Smooth muscle cell (in vitro differentiated cells): ENCODE results near the gene CNN1. TPM values are rescaled to one million over a fixed set of nuclear protein-coding genes. Genes with fewer than 3 reads are reported as not detected.

Experiments
- DNase-seq: peaks from one replicate; lab custom pipeline; 2025; ENCODE audit not compliant: unreplicated experiment; lab: John Stamatoyannopoulos, UW
- H2AFZ ChIP-seq: fragments of 200-600 bp; sonication (generic); 2 replicates; pipeline ENCODE4 v1.6.0; 2016; ENCODE audit warnings: antibody characterized with exemption, low read depth, mild to moderate bottlenecking
- H3F3A ChIP-seq: fragments of 200-600 bp; sonication (generic); 2 replicates; pipeline ENCODE4 v1.6.0; 2017; ENCODE audit warnings: antibody characterized with exemption, low read depth
- H3K27ac ChIP-seq: fragments of 200-600 bp; sonication (generic); 2 replicates; pipeline ENCODE4 v1.5.1; 2016; ENCODE audit warnings: low read depth, mild to moderate bottlenecking
- H3K27me3 ChIP-seq: fragments of 200-600 bp; sonication (generic); 2 replicates; pipeline ENCODE4 v1.6.1; 2016; ENCODE audit warnings: low read depth, mild to moderate bottlenecking
- H3K36me3 ChIP-seq: fragments of 200-600 bp; sonication (generic); 2 replicates; pipeline ENCODE4 v1.5.1; 2016; ENCODE audit warnings: low read depth
- H3K4me1 ChIP-seq: fragments of 200-600 bp; sonication (generic); 2 replicates; pipeline ENCODE4 v1.5.1; 2016; ENCODE audit warnings: low read depth
- H3K4me2 ChIP-seq: fragments of 200-600 bp; sonication (generic); 2 replicates; pipeline ENCODE4 v1.6.0; 2016; ENCODE audit warnings: mild to moderate bottlenecking
- H3K4me3 ChIP-seq: fragments of 200-600 bp; sonication (generic); 2 replicates; pipeline ENCODE4 v1.5.1; 2016; ENCODE audit warnings: mild to moderate bottlenecking
- H3K79me2 ChIP-seq: fragments of 200-600 bp; sonication (generic); 2 replicates; pipeline ENCODE4 v1.6.0; 2016; ENCODE audit warnings: low read depth, mild to moderate bottlenecking
- H3K9ac ChIP-seq: fragments of 200-600 bp; sonication (generic); 2 replicates; pipeline ENCODE4 v1.6.0; 2016; ENCODE audit warnings: low read depth
- H3K9me3 ChIP-seq: fragments of 200-600 bp; sonication (generic); replicated peaks from 2 replicates; pipeline ENCODE4 v1.5.1; 2016; ENCODE audit warnings: low read depth
- H4K20me1 ChIP-seq: fragments of 200-600 bp; sonication (generic); 2 replicates; pipeline ENCODE4 v1.6.0; 2016; ENCODE audit warnings: low read depth
- CTCF ChIP-seq: fragments of 200-600 bp; sonication (generic); IDR thresholded peaks from 2 replicates; pipeline ENCODE4 v1.5.1; 2017; ENCODE audit warnings: borderline replicate concordance, mild to moderate bottlenecking, antibody characterized with exemption; ENCODE audit not compliant: insufficient read depth, poor library complexity, severe bottlenecking
- WGBS: methylation state at CpG from one replicate; pipeline ENCODE4 v1.1.7; 2016; ENCODE audit warnings: low lambda C conversion rate; 5-methylcytosine and 5-hydroxymethylcytosine counted together
- polyA plus RNA-seq: library from polyadenylated mRNA; unstranded; fragments of >200 nt; fragmentation: Nextera tagmentation; extraction: Ambion mirVana; gene quantifications from 2 replicates; pipeline ENCODE4 v1.2.1, GENCODE V29; 2016
- total RNA-seq: library from RNA; depleted of rRNA; stranded (reverse); fragments of >200 nt; gene quantifications from 2 replicates; pipeline ENCODE4 v1.2.3, GENCODE V29; 2014

The CNN1 gene
- total and polyA plus RNA-seq, 2 experiments from 2014 or later, result 72.8 to 99.5 TPM

DNA sequence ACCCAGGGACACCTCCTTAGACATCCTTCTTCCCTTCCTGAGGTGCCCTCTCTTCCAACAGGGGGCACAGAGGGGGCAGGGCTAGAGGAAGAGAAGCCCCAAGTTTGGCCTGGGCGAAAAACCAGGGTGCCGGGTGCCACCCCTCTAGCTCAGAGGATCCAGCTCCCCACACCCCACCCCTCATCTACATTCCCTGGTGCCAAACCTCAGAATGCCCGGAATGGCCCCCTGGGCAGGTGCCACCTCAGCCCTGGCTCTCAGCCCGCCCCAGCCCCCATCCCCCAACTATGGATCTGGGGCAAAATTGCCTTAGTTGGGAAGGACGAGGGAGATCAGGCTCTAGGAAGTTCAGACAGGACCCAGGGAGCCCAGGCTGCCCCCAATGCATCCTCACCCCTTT is 2.0 kb downstream of the CNN1 start:
- Histone ChIP-seq H3K4me3 (no peak overlapping the region), H3K9ac (no peak overlapping the region), H3K36me3 (no peaks in the 10 kb centered on the region), H3K4me1 (peaks cover 15% of the 10 kb centered on the region), H2AFZ (no peak overlapping the region), H3K27ac (no peak overlapping the region), H4K20me1 (no peaks in the 10 kb centered on the region), H3F3A (peaks cover 29% of the 10 kb centered on the region), H3K9me3 (no peaks in the 10 kb centered on the region), H3K4me2 (peak overlapping the region; percentile 93), H3K79me2 (no peaks in the 10 kb centered on the region), H3K27me3 (no peaks in the 10 kb centered on the region)
- TF ChIP-seq CTCF, result no peak
- DNase-seq, result no peak
- 94% methylated on average over 5 of the region's 5 CpGs for WGBS

DNA sequence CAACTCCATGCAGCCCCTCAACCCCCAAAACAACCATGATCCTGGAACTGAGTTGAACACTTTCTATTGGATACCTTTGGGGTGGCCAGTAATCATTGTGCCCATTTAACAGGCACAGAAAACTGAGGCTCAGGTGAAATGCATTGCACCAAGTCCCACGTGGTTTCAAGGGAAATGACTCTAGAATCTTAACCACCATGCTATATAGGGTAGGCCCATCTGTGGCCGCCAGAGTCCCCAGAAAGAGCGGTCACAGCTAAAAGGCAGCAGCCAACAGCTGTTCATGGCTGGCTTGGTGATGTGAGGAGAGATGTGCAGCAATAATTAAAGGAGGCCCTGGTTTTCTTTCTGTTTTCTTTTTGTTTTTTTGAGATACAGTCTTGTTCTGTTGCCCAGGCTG is 2.6 kb downstream of the CNN1 start:
- H3K79me2 ChIP-seq, result no peaks in the 10 kb centered on the region
- no peaks in the 10 kb centered on the region for H3K36me3 ChIP-seq
- peaks cover 15% of the 10 kb centered on the region for H3K4me1 ChIP-seq
- no peaks in the 10 kb centered on the region for H3K27me3 ChIP-seq
- no peak overlapping the region for H2AFZ ChIP-seq
- TF ChIP-seq CTCF, result no peak
- no peak overlapping the region for H3K27ac ChIP-seq
- no peaks in the 10 kb centered on the region for H3K9me3 ChIP-seq
- no peaks in the 10 kb centered on the region for H4K20me1 ChIP-seq
- WGBS, result 87% methylated on average over 3 of the region's 3 CpGs
- no peak overlapping the region for H3K4me3 ChIP-seq
- H3F3A ChIP-seq, result peaks cover 29% of the 10 kb centered on the region
- no peak for DNase-seq
- H3K9ac ChIP-seq, result no peak overlapping the region
- H3K4me2 ChIP-seq, result no peak overlapping the region

DNA sequence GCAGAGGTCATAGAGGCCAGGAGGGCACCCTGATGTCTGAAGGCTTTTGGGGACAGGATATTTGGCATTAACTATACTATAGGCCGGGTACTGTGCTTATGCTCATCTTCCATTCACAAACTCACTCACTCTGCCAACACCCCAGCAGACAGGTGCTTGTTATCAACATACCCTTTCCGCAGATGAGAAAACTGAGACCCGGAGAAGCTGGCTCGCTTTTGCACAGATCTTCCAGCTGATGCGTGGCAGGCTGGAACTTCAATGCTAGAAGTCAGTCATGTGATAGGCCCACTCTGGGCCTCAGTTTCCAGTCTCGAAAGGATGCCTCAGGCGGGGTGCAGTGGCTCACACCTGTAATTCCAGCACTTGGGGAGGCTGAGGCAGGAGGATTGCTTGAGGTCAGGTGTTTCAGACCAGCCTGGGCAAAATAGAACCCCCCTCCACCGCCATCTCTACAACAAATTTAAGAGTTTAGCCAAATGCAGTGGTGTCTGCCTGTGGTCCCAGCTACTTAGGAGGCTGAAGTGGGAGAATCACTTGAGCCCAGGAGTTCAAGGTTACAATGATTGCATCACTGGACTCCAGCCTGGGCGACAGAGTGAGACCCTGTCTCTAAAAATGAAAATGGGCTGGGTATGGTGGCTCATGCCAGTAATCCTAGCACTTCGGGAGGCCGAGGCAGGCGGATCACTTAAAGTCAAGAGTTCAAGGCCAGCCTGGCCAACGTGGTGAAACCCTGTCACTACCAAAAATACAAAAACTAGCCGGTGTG is 9.5 kb downstream of the CNN1 start:
- H2AFZ ChIP-seq, result no peak overlapping the region
- no peaks in the 10 kb centered on the region for H3K27me3 ChIP-seq
- no peak overlapping the region for H3K4me3 ChIP-seq
- no peaks in the 10 kb centered on the region for H3F3A ChIP-seq
- H3K79me2 ChIP-seq, result no peaks in the 10 kb centered on the region
- 97% methylated on average over 14 of the region's 14 CpGs for WGBS
- no peaks in the 10 kb centered on the region for H3K9me3 ChIP-seq
- no peak for TF ChIP-seq CTCF
- H3K4me1 ChIP-seq, result no peaks in the 10 kb centered on the region
- no peak overlapping the region for H3K4me2 ChIP-seq
- no peaks in the 10 kb centered on the region for H4K20me1 ChIP-seq
- no peaks in the 10 kb centered on the region for H3K36me3 ChIP-seq
- no peak for DNase-seq
- no peak overlapping the region for H3K27ac ChIP-seq
- no peak overlapping the region for H3K9ac ChIP-seq
